GM12878 (cell line): ENCODE measurements around the gene SYDE2. TPM values are rescaled to one million over a fixed set of nuclear protein-coding genes. Genes with fewer than 3 reads are reported as not detected.

ENCODE experiments used
- ATAC-seq: fragments of 200-7000 bp; cut with Tn5 transposase; 3 replicates; pipeline ENCODE4 v1.9.1; 2020; ENCODE audit warnings: mild to moderate bottlenecking, moderate library complexity
- BruUV-seq: library from RNA; stranded (reverse); fragments of 400-500 nt; replicated peaks from 2 replicates; lab custom pipeline; 2021; lab: Mats Ljungman, UMichigan
- CTCF ChIA-PET: fragments of 300-600 bp; sonication (Branson Sonifier 250); formaldehyde crosslinking; extraction: SDS; loops from one replicate; lab custom pipeline; 2021; ENCODE audit warnings: inconsistent platforms; lab: Yijun Ruan, JAX
- POLR2A ChIA-PET: fragments of 350-600 bp; formaldehyde crosslinking; extraction: SDS; loops from one replicate; lab custom pipeline; 2021; ENCODE audit warnings: inconsistent platforms; lab: Charles Lee
- RAD21 ChIA-PET: fragments of 300-600 bp; sonication (Branson Sonifier 250); formaldehyde crosslinking; loops from one replicate; lab custom pipeline; 2023; ENCODE audit warnings: antibody characterized with exemption; ENCODE audit not compliant: unreplicated experiment; lab: Charles Lee
- SMC1A ChIA-PET: fragments of 300-600 bp; sonication (Branson Sonifier 250); formaldehyde crosslinking; loops from one replicate; lab custom pipeline; 2023; ENCODE audit not compliant: unreplicated experiment, uncharacterized antibody; lab: Charles Lee
- DNase-seq: peaks from one replicate; pipeline ENCODE4 v3.0.0-alpha.2; 2011; ENCODE audit warnings: low read depth, low spot score
- FAIRE-seq: peaks from 3 replicates; lab custom pipeline; 2011; peaks lifted over from hg19 to GRCh38; lab: Jason Lieb, UNC
- H2AFZ ChIP-seq: 2 replicates; pipeline ENCODE4 v1.6.0; 2011; ENCODE audit warnings: low read depth, low read length, control low read depth; ENCODE audit not compliant: control insufficient read depth
- H3K27ac ChIP-seq: 2 replicates; pipeline ENCODE4 v1.5.1; 2011; ENCODE audit warnings: control low read depth; ENCODE audit not compliant: control insufficient read depth, insufficient read depth
- H3K27me3 ChIP-seq, 2 experiments: replicated peaks in 1 of 2; 2 replicates each; pipeline versions ENCODE4 v1.6.0 to v1.6.1; 2011; ENCODE audit warnings: low read length in 1 of 2; ENCODE audit not compliant: control insufficient read depth in 2 of 2, insufficient read depth in 2 of 2
- H3K36me3 ChIP-seq, 2 experiments: 2 replicates each; pipeline ENCODE4 v1.5.1; 2011; ENCODE audit warnings: low read length in 1 of 2; ENCODE audit not compliant: control insufficient read depth in 2 of 2, insufficient read depth in 2 of 2
- H3K4me1 ChIP-seq: 2 replicates; pipeline ENCODE4 v1.6.1; 2011; ENCODE audit warnings: mild to moderate bottlenecking, low read length, moderate library complexity, mixed read lengths; ENCODE audit not compliant: control insufficient read depth, insufficient read depth
- H3K4me2 ChIP-seq: 2 replicates; pipeline ENCODE4 v1.6.0; 2011; ENCODE audit warnings: control low read depth; ENCODE audit not compliant: control insufficient read depth, insufficient read depth
- H3K4me3 ChIP-seq: fragments of 200-600 bp; sonication (generic); 2 replicates; pipeline ENCODE4 v1.5.1; 2016
- H3K79me2 ChIP-seq: 2 replicates; pipeline ENCODE4 v1.6.0; 2011; ENCODE audit warnings: low read length; ENCODE audit not compliant: control insufficient read depth, insufficient read depth
- H3K9ac ChIP-seq: 2 replicates; pipeline ENCODE4 v1.8.0; 2011; ENCODE audit warnings: low read length, control low read depth, mixed read lengths; ENCODE audit not compliant: control insufficient read depth, insufficient read depth
- H3K9me3 ChIP-seq: replicated peaks from 3 replicates; pipeline ENCODE4 v1.5.1; 2011; ENCODE audit warnings: mild to moderate bottlenecking, low read length; ENCODE audit not compliant: control insufficient read depth, insufficient read depth
- H4K20me1 ChIP-seq: 2 replicates; pipeline ENCODE4 v1.6.0; 2011; ENCODE audit not compliant: control insufficient read depth, insufficient read depth
- BCL3 ChIP-seq: IDR thresholded peaks from 2 replicates; pipeline ENCODE4 v1.6.1; 2011; ENCODE audit warnings: borderline replicate concordance, low read depth, mild to moderate bottlenecking, moderate library complexity, low read length; ENCODE audit not compliant: insufficient read depth, poor library complexity, severe bottlenecking
- CBFB ChIP-seq: IDR thresholded peaks from 2 replicates; pipeline ENCODE4 v1.6.1; 2016; ENCODE audit warnings: antibody characterized with exemption, low read depth
- MXI1 ChIP-seq: fragments of 150-350 bp; IDR thresholded peaks from 2 replicates; pipeline ENCODE4 v1.6.1; 2011; ENCODE audit warnings: low read depth, mild to moderate bottlenecking, inconsistent platforms, low read length, improper control_type of control experiment
- NBN ChIP-seq: fragments of 450-650 bp; IDR thresholded peaks from 2 replicates; pipeline ENCODE4 v1.6.1; 2016
- POLR2AphosphoS2 ChIP-seq: IDR thresholded peaks from 2 replicates; pipeline ENCODE4 v1.6.1; 2011; ENCODE audit warnings: low read depth, mild to moderate bottlenecking, low read length, improper control_type of control experiment, moderate library complexity
- RELA ChIP-seq: fragments of 450-650 bp; IDR thresholded peaks from 2 replicates; pipeline ENCODE4 v1.8.0; 2014; ENCODE audit warnings: borderline replicate concordance; ENCODE audit not compliant: partially characterized antibody
- RELB ChIP-seq: fragments of 450-650 bp; IDR thresholded peaks from 2 replicates; pipeline ENCODE4 v1.6.1; 2017; ENCODE audit warnings: low read depth, mild to moderate bottlenecking, moderate library complexity
- REST ChIP-seq: IDR thresholded peaks from 2 replicates; pipeline ENCODE4 v1.6.1; 2012; ENCODE audit warnings: mild to moderate bottlenecking, low read depth, low read length
- TCF7 ChIP-seq: IDR thresholded peaks from 2 replicates; pipeline ENCODE4 v1.6.1; 2014; ENCODE audit warnings: antibody characterized with exemption, borderline replicate concordance
- ZNF24 ChIP-seq: fragments of 450-650 bp; IDR thresholded peaks from 2 replicates; pipeline ENCODE4 v1.6.1; 2017; ENCODE audit warnings: antibody characterized with exemption, mild to moderate bottlenecking
- WGBS: methylation state at CpG from one replicate; pipeline ENCODE4 v1.1.6; 2016; ENCODE audit warnings: low lambda C conversion rate; ENCODE audit not compliant: insufficient replicate concordance, insufficient coverage; ENCODE audit errors: missing lambda C conversion rate; 5-methylcytosine and 5-hydroxymethylcytosine counted together
- in situ Hi-C: fragments of 300-500 bp; cut with MboI; formaldehyde crosslinking; loops from 9 replicates; pipeline ENCODE4 v1.14.3; 2018; ENCODE audit warnings: mixed read lengths
- intact Hi-C: fragments of 100-400 bp; cut with micrococcal nuclease; formaldehyde crosslinking; loops from one replicate; pipeline ENCODE4 v1.14.2; 2022; ENCODE audit not compliant: unreplicated experiment
- polyA plus RNA-seq, 11 experiments: library from polyadenylated mRNA; depleted of rRNA in 4 of 11; unstranded in 6 of 11; stranded (reverse) in 5 of 11; fragments of >200 nt; fragmentation: Nextera tagmentation in 4 of 11; fragmentation: Illumina TruSeq in 1 of 11; extraction: Ambion mirVana in 4 of 11; extraction: Trizol in 1 of 11; gene quantifications; 1 replicate in 1 of 11; 2 replicates in 10 of 11; pipeline versions ENCODE4 v1.2.1 to v1.2.3, GENCODE V29; 2011 to 2016; ENCODE audit warnings: inconsistent platforms in 2 of 11, missing spikeins in 2 of 11, low read depth in 1 of 11
- total RNA-seq, 4 experiments: library from RNA; depleted of rRNA in 3 of 4; stranded (reverse); fragments of >200 nt in 3 of 4; fragmentation: Illumina TruSeq in 1 of 4; extraction: Trizol in 1 of 4; gene quantifications; 2 replicates each; pipeline versions ENCODE4 v1.2.1 to v1.2.3, GENCODE V29; 2013 to 2021

SYDE2 gene
- total and polyA plus RNA-seq, 10 of the 15 experiments (the other 5 are each of a cell fraction or from before 2014, with no cell fraction given) = 0.37 to 4.1 (median 1.8) TPM; not detected in 1

GRCh38 chr1:85179522-85179921 lies 21.3 kb downstream of the SYDE2 start:
- 3% methylated on average over 2 of the region's 2 CpGs for WGBS
- H3K36me3 ChIP-seq = no peaks in the 10 kb centered on the region
- H3K27ac ChIP-seq = no peak overlapping the region
- H3K79me2 ChIP-seq = no peaks in the 10 kb centered on the region
- no peak overlapping the region for H3K4me3 ChIP-seq
- intact Hi-C loops = no loop called here
- in situ Hi-C loops = no loop called here
- RAD21 ChIA-PET = no interaction called here
- CTCF ChIA-PET = no interaction called here
- BruUV-seq = no TSS peak
- FAIRE-seq (no peak), DNase-seq (no peak), ATAC-seq (0 out of 3 replicates have a peak, but pooled peaks have one; percentile 26)
- no peak overlapping the region for H3K9ac ChIP-seq
- POLR2A ChIA-PET = no interaction called here
- H3K4me2 ChIP-seq = no peak overlapping the region; the same call in 1 of the 2 replicates
- no peaks in the 10 kb centered on the region for H3K4me1 ChIP-seq
- H3K9me3 ChIP-seq = no peaks in the 10 kb centered on the region
- SMC1A ChIA-PET = interaction anchor here (0.6 kb wide), 1 partner anchor 10 kb away, joined by 3 read pairs; no protein-coding TSS in a partner anchor
- no peaks in the 10 kb centered on the region for H4K20me1 ChIP-seq
- TF ChIP-seq NBN = no peak
- peak; percentile 51 for TF ChIP-seq TCF7
- no peaks in the 10 kb centered on the region for H3K27me3 ChIP-seq
- H2AFZ ChIP-seq = peak overlapping the region; percentile 39; the same call in 1 of the 2 replicates

- ChIA-PET CTCF (no interaction called here), POLR2A (interaction anchor here (0.5 kb wide), 1 partner anchor 9 kb away, joined by 3 read pairs; no protein-coding TSS in a partner anchor), RAD21 (no interaction called here), SMC1A (no interaction called here)
- Histone ChIP-seq H3K9me3 (no peaks in the 10 kb centered on the region), H4K20me1 (no peaks in the 10 kb centered on the region), H3K4me1 (no peaks in the 10 kb centered on the region), H3K4me3 (no peak overlapping the region), H3K9ac (no peak overlapping the region), H3K36me3 (no peaks in the 10 kb centered on the region), H2AFZ (no peak overlapping the region), H3K4me2 (no peak overlapping the region), H3K79me2 (no peaks in the 10 kb centered on the region), H3K27ac (no peak overlapping the region), H3K27me3 (no peaks in the 10 kb centered on the region)
- intact Hi-C loops (no loop called here), in situ Hi-C loops (no loop called here)
- WGBS = 48% methylated on average over 2 of the region's 2 CpGs
- FAIRE-seq (no peak), ATAC-seq (no peak), DNase-seq (no peak)
- BruUV-seq = no TSS peak
- TF ChIP-seq POLR2AphosphoS2 = no peak
- no peak for TF ChIP-seq BCL3
- no peak for TF ChIP-seq CBFB
- TF ChIP-seq RELA = no peak
- no peak for TF ChIP-seq REST
- no peak for TF ChIP-seq MXI1
- TF ChIP-seq ZNF24 = no peak
- TF ChIP-seq RELB = no peak
Measured at GRCh38 chr1:85178396-85178795, 22.4 kb downstream of the SYDE2 start.
